ENCODE results near the gene NFKBIL1.

NFKBIL1 gene

DNA sequence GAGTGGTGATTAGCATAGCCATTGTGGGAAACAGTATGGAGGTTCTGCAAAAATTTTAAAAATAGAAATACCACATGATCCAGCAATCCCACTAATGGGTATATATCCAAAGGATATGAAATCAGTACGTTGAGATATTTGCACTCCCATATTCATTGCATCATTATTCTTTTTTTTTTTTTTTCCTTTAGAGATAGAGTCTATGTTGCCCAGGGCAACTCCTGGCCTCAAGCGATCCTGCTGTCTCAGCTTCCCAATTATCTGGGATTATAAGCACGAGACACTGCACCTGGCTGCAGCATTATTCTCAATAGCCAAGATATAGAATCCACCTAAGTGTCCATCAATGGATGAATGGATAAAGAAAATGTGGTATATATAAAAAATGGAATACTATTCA, 25.6 kb upstream of the NFKBIL1 start:
- no peak for DNase-seq (ENCODE audit: extremely low spot score)
- POLR2A ChIA-PET, result no interaction called here
- CTCF ChIA-PET, result interaction anchor here (1.0 to 1.5 kb wide), 2 partner anchors 19 to 76 kb away, joined by 4 to 6 read pairs; partner anchors contain the start of gene DDX39B
- TF ChIP-seq CTCF (IDR thresholded peaks at IDR 0.05; ENCODE audit: control extremely low read depth, extremely low read depth, low read depth, missing control alignments), result no peak

- no peak for TF ChIP-seq CTCF (IDR thresholded peaks at IDR 0.05; ENCODE audit: control extremely low read depth, extremely low read depth, low read depth, missing control alignments)
- no peak for DNase-seq (ENCODE audit: extremely low spot score)
- ChIA-PET POLR2A (interaction anchor here (0.6 to 1.1 kb wide), 3 partner anchors 10 to 27 kb away, joined by 3 to 9 read pairs (median 4); no protein-coding TSS in a partner anchor), CTCF (interaction anchor here (1.6 to 2.0 kb wide), 2 partner anchors 31 to 33 kb away, joined by 3 to 5 read pairs; no protein-coding TSS in a partner anchor)
Measured at GRCh38 chr6:31525553-31525931, 21.9 kb upstream of the NFKBIL1 start.

DNA sequence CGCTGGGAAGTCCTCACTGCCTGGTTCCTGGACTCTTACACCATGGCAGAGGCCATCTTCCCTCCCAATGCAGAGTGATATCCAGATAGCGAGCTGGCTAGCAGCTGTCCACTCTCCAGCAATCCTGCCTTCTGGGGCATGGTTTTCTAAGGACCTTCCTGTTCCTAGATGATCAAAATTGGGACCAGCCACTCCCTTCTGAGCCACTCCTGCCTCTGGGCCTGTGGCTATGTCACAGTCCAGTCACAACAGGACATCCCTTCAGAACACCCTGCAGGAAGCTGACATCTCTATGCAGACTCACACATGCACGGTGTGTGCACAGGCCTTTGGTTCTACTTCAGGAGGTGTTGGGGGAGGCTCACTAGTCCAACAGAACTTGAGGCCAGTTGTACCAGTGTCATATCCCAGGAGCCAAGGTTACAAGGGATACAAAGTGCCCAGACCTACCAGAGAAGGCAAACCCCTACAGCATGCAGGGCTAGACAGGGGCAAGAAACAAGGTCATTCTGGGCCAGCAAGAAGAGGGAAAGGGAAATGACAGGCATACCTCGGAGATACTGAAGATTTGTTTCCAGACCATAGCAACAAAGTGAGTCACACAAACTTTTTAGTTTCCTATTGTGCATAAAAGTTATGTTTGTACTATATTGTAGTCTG, 21.3 kb upstream of the NFKBIL1 start:
- ChIA-PET CTCF (interaction anchor here (1.6 to 2.0 kb wide), 2 partner anchors 31 to 33 kb away, joined by 3 to 5 read pairs; no protein-coding TSS in a partner anchor), POLR2A (interaction anchor here (1.1 kb wide), 1 partner anchor 9 kb away, joined by 4 read pairs; no protein-coding TSS in a partner anchor)
- DNase-seq (ENCODE audit: extremely low spot score), result no peak
- TF ChIP-seq CTCF (IDR thresholded peaks at IDR 0.05; ENCODE audit: control extremely low read depth, extremely low read depth, low read depth, missing control alignments), result no peak

DNA sequence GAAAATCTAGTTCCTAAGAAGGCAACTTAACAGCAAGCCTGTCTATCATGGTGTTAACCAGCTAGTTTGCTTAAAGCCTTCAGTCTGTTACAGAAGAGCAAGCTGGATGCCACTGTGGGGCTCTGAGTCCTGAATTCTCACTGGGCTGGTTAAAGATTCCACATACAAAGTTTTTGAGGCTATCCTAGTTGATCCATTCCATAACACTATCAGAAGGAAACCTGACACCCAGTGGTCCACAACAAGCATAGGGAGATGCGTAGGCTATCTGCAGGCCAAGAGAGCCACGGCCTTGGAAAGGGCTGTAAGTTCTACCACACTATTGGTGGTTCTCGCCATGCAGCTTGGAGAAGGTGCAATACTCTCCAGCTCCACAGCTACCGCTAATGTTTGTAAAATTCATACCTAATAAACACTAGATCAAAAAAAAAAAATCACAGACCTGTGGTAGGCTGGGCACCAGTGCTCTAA, 19.1 kb upstream of the NFKBIL1 start:
- no peak for TF ChIP-seq CTCF (IDR thresholded peaks at IDR 0.05; ENCODE audit: control extremely low read depth, extremely low read depth, low read depth, missing control alignments)
- POLR2A ChIA-PET, result interaction anchor here (0.7 to 3.4 kb wide), 9 partner anchors 10 to 287 kb away, joined by 3 to 14 read pairs (median 4); partner anchors contain the start of genes DDX39B, HSPA1L and NFKBIL1
- no peak for DNase-seq (ENCODE audit: extremely low spot score)
- CTCF ChIA-PET, result interaction anchor here (0.8 to 2.2 kb wide), 5 partner anchors 10 to 70 kb away, joined by 3 to 9 read pairs (median 3); partner anchors contain the start of gene DDX39B

- DNase-seq (ENCODE audit: extremely low spot score), result no peak
- no peak for TF ChIP-seq CTCF (IDR thresholded peaks at IDR 0.05; ENCODE audit: control extremely low read depth, extremely low read depth, low read depth, missing control alignments)
- CTCF ChIA-PET, result interaction anchor here (1.7 to 2.2 kb wide), 2 partner anchors 12 to 70 kb away, joined by 9 read pairs; partner anchors contain the start of gene DDX39B
- POLR2A ChIA-PET, result interaction anchor here (0.5 to 3.4 kb wide), 7 partner anchors 10 to 1726 kb away, joined by 3 to 14 read pairs (median 4); partner anchors contain the start of gene DDX39B
Measured at GRCh38 chr6:31528821-31529328, 18.5 kb upstream of the NFKBIL1 start, which contains the start of gene MCCD1. Gene MCCD1 (plus strand): TSS chr6:31528962. CDS start chr6:31529015, 53 bp downstream.

All from GM10248 (cell line).